ENCODE results near the gene RALGDS.

GRCh38 chr9:133115604-133116345 is 5.3 kb downstream of the RALGDS start:
- TF ChIP-seq CTCF (conservative IDR thresholded peaks at IDR 0.05; ENCODE audit: low read depth, low read length) (no peak), EZH2 (IDR thresholded peaks at IDR 0.05; ENCODE audit: borderline replicate concordance, low read depth, low read length, poor library complexity, severe bottlenecking) (no peak)

Data from A673 (cell line).